ENCODE data around the gene PRKD2.

GRCh38 chr19:46760363-46760762 is 43.4 kb upstream of the PRKD2 start:
- no peak for TF ChIP-seq POLR2A (IDR thresholded peaks at IDR 0.05)
- TF ChIP-seq CTCF (IDR thresholded peaks at IDR 0.05) = no peak

Measured in esophagus squamous epithelium (tissue), 4 donors.